Right atrium auricular region (tissue), 2 donors: ENCODE data around the gene RNPS1. TPM values are rescaled to one million over a fixed set of nuclear protein-coding genes. Genes with fewer than 3 reads are reported as not detected.
A peak's percentile ranks its signal among the peaks of the same experiment; 100 is the strongest.

ENCODE experiments used
- DNase-seq: peaks from one replicate; pipeline ENCODE4 v3.0.0-alpha.2; 2019; ENCODE audit warnings: low spot score
- H3K27ac ChIP-seq, 2 donors: fragments of 200-600 bp; sonication (generic); 1 replicate in 1 of 2; 2 replicates in 1 of 2; pipeline ENCODE4 v1.5.1; 2016 to 2019
- H3K27me3 ChIP-seq, 2 donors: fragments of 200-600 bp; sonication (generic); one replicate each; pipeline versions ENCODE4 v1.5.1 to v1.6.0; 2017 to 2019
- H3K36me3 ChIP-seq: fragments of 200-600 bp; sonication (generic); one replicate; pipeline ENCODE4 v1.5.1; 2016
- H3K4me1 ChIP-seq, 2 donors: fragments of 200-600 bp; sonication (generic); one replicate each; pipeline versions ENCODE4 v1.5.1 to v1.6.0; 2017 to 2019
- H3K4me3 ChIP-seq, 2 donors: fragments of 200-600 bp; sonication (generic); 1 replicate in 1 of 2; 2 replicates in 1 of 2; pipeline ENCODE4 v1.5.1; 2017 to 2019; ENCODE audit warnings: mild to moderate bottlenecking in 1 of 2, moderate library complexity in 1 of 2
- H3K9me3 ChIP-seq, 2 donors: fragments of 200-600 bp; sonication (generic); one replicate each; pipeline ENCODE4 v1.5.1; 2019
- CTCF ChIP-seq, 2 donors: fragments of 200-600 bp; sonication (generic); IDR thresholded peaks; one replicate each; pipeline ENCODE4 v1.5.1; 2019; ENCODE audit warnings: antibody characterized with exemption in 2 of 2
- total RNA-seq, 2 donors: library from RNA; depleted of rRNA; stranded (reverse); fragments of >200 nt; gene quantifications; one replicate each; pipeline ENCODE4 v1.1.0, GENCODE V29; 2016

Gene RNPS1
- total RNA-seq, 2 donors from 2014 or later: 93.6 to 124 TPM

- peak within 1 kb of the TSS; percentile 85 for H3K27ac ChIP-seq
- no peaks in the 10 kb centered on the region for H3K27me3 ChIP-seq
- peaks cover 30% of the 10 kb centered on the region for H3K36me3 ChIP-seq
- H3K4me3 ChIP-seq: no peak within 1 kb of the TSS
- no peak for TF ChIP-seq CTCF (IDR thresholded peaks at IDR 0.05)
- H3K9me3 ChIP-seq: no peaks in the 10 kb centered on the region
- DNase-seq: no peak
- peaks cover 0 to 40% of the 10 kb centered on the region in 2 donors for H3K4me1 ChIP-seq
Measured at GRCh38 chr16:2210386-2211365, 57.2 kb downstream of the RNPS1 start, which contains the start of gene BRICD5. Gene BRICD5, minus strand, starts transcription at chr16:2210863. Its CDS starts 30 bp downstream, at chr16:2210833.

- no peak overlapping the region for H3K27ac ChIP-seq
- no peaks in the 10 kb centered on the region for H3K9me3 ChIP-seq
- no peaks in the 10 kb centered on the region for H3K27me3 ChIP-seq
- DNase-seq: no peak
- peaks cover 0 to 37% of the 10 kb centered on the region in 2 donors for H3K4me1 ChIP-seq
- TF ChIP-seq CTCF (IDR thresholded peaks at IDR 0.05): no peak
- no peak overlapping the region for H3K4me3 ChIP-seq
- peaks cover 30% of the 10 kb centered on the region for H3K36me3 ChIP-seq
Measured at GRCh38 chr16:2210009-2210332, 58.0 kb downstream of the RNPS1 start.

GRCh38 chr16:2209258-2210008 lies 58.5 kb downstream of the RNPS1 start:
- H3K27me3 ChIP-seq: no peaks in the 10 kb centered on the region
- peaks cover 0 to 41% of the 10 kb centered on the region in 2 donors for H3K4me1 ChIP-seq
- DNase-seq: no peak
- no peak for TF ChIP-seq CTCF (IDR thresholded peaks at IDR 0.05)
- no peak overlapping the region for H3K4me3 ChIP-seq
- H3K27ac ChIP-seq: no peak overlapping the region
- peaks cover 30% of the 10 kb centered on the region for H3K36me3 ChIP-seq
- H3K9me3 ChIP-seq: no peaks in the 10 kb centered on the region

GRCh38 chr16:2208772-2209171 lies 59.2 kb downstream of the RNPS1 start:
- H3K4me1 ChIP-seq: peaks cover 0 to 38% of the 10 kb centered on the region in 2 donors
- H3K27me3 ChIP-seq: no peaks in the 10 kb centered on the region
- TF ChIP-seq CTCF (IDR thresholded peaks at IDR 0.05): no peak
- no peaks in the 10 kb centered on the region for H3K9me3 ChIP-seq
- DNase-seq: no peak
- no peak overlapping the region for H3K4me3 ChIP-seq
- no peak overlapping the region for H3K27ac ChIP-seq
- H3K36me3 ChIP-seq: peaks cover 30% of the 10 kb centered on the region

GRCh38 chr16:2208308-2208707 lies 59.6 kb downstream of the RNPS1 start:
- H3K4me3 ChIP-seq: no peak overlapping the region
- TF ChIP-seq CTCF (IDR thresholded peaks at IDR 0.05): no peak
- no peak for DNase-seq
- H3K27ac ChIP-seq: no peak overlapping the region
- H3K9me3 ChIP-seq: no peaks in the 10 kb centered on the region
- H3K27me3 ChIP-seq: no peaks in the 10 kb centered on the region
- peaks cover 30% of the 10 kb centered on the region for H3K36me3 ChIP-seq
- H3K4me1 ChIP-seq: peaks cover 0 to 33% of the 10 kb centered on the region in 2 donors
